Naive thymus-derived CD4-positive, alpha-beta T cell (primary cell): ENCODE measurements around the gene OAS1. TPM values are rescaled to one million over a fixed set of nuclear protein-coding genes. Genes with fewer than 3 reads are reported as not detected.

Experiments used
- polyA plus RNA-seq, 2 donors: library from polyadenylated mRNA; unstranded; fragments of 300-500 nt; fragmentation: Illumina TruSeq; gene quantifications; one replicate each; pipeline ENCODE4 v1.2.3, GENCODE V29; 2021
- total RNA-seq, 6 experiments: library from RNA in 5 of 6; stranded (reverse) in 5 of 6; gene quantifications; 1 replicate in 5 of 6; 2 replicates in 1 of 6; pipeline ENCODE4 v1.2.3 and lab custom pipeline; 2021 to 2026

Gene OAS1
- total and polyA plus RNA-seq, 7 experiments from 2014 or later: 5.1 to 169 (median 9.2) TPM

Other genes starting within 250 kb of the OAS1 start
- 1 to 10 TPM in 2 of 5 experiments, not detected in 3; 1.1 to 6.2 TPM for gene RPH3A, start 115.2 kb upstream of the OAS1 start, total RNA-seq
- not detected for gene RPH3A, start 115.2 kb upstream of the OAS1 start, polyA plus RNA-seq
- gene OAS3, start 31.5 kb downstream of the OAS1 start, total RNA-seq: 100 to 1,000 TPM in 1 of 5 experiments, 10 to 100 TPM in 4; 17.8 to 264 (median 21.6) TPM
- 10 to 100 TPM; 14.8 to 20.7 TPM for gene OAS3, start 31.5 kb downstream of the OAS1 start, polyA plus RNA-seq
- 100 to 1,000 TPM in 1 of 5 experiments, 10 to 100 TPM in 4; 29.9 to 238 (median 66.0) TPM for gene OAS2, start 71.6 kb downstream of the OAS1 start, total RNA-seq
- 10 to 100 TPM; 30.5 to 63.6 TPM for gene OAS2, start 71.6 kb downstream of the OAS1 start, polyA plus RNA-seq
- gene DTX1, start 149.8 kb downstream of the OAS1 start, total RNA-seq: 10 to 100 TPM in 2 of 5 experiments, 1 to 10 TPM in 2, not detected in 1; 4.2 to 15.8 (median 8.8) TPM
- 1 to 10 TPM in 1 of 2 donors, under 1 TPM in 1; 0.80 to 4.2 TPM for gene DTX1, start 149.8 kb downstream of the OAS1 start, polyA plus RNA-seq
- 1 to 10 TPM in 3 of 5 experiments, under 1 TPM in 2; 0.19 to 1.6 (median 1.1) TPM for gene RASAL1, start 228.8 kb downstream of the OAS1 start, total RNA-seq
- 1 to 10 TPM; 1.6 to 2.1 TPM for gene RASAL1, start 228.8 kb downstream of the OAS1 start, polyA plus RNA-seq
- gene CFAP73, start 242.8 kb downstream of the OAS1 start, total RNA-seq: under 1 TPM in 3 of 5 experiments, not detected in 2; 0.29 to 0.88 (median 0.48) TPM
- not detected for gene CFAP73, start 242.8 kb downstream of the OAS1 start, polyA plus RNA-seq